GM23338 (cell line): ENCODE data around the gene SYNPR. TPM values are rescaled to one million over a fixed set of nuclear protein-coding genes. Genes with fewer than 3 reads are reported as not detected.
A peak's percentile ranks its signal among the peaks of the same experiment; 100 is the strongest.

ENCODE experiments used
- ATAC-seq: fragments of 200-7000 bp; cut with Tn5 transposase; 3 replicates; pipeline ENCODE4 v1.9.1; 2020
- DNase-seq: peaks from one replicate; pipeline ENCODE4 v3.0.0-alpha.2; 2015; ENCODE audit warnings: low spot score
- H2AFZ ChIP-seq: fragments of 200-600 bp; sonication (generic); 2 replicates; pipeline ENCODE4 v1.8.0; 2016; ENCODE audit warnings: antibody characterized with exemption, mild to moderate bottlenecking, moderate library complexity
- H3F3A ChIP-seq: fragments of 200-600 bp; sonication (generic); replicated peaks from 2 replicates; pipeline ENCODE4 v1.8.0; 2017; ENCODE audit warnings: antibody characterized with exemption, mixed run types, low read depth
- H3K27ac ChIP-seq: fragments of 200-600 bp; sonication (generic); 2 replicates; pipeline ENCODE4 v1.6.1; 2016; ENCODE audit warnings: low read depth
- H3K27me3 ChIP-seq: fragments of 200-600 bp; sonication (generic); 2 replicates; pipeline ENCODE4 v1.8.0; 2016; ENCODE audit warnings: mild to moderate bottlenecking, mixed run types, moderate library complexity; ENCODE audit not compliant: insufficient read depth
- H3K36me3 ChIP-seq: fragments of 200-600 bp; sonication (generic); 2 replicates; pipeline ENCODE4 v1.8.0; 2016; ENCODE audit warnings: mild to moderate bottlenecking; ENCODE audit not compliant: insufficient read depth
- H3K4me1 ChIP-seq: fragments of 200-600 bp; sonication (generic); 2 replicates; pipeline ENCODE4 v1.8.0; 2016; ENCODE audit warnings: mild to moderate bottlenecking, moderate library complexity; ENCODE audit not compliant: insufficient read depth
- H3K4me2 ChIP-seq: fragments of 200-600 bp; sonication (generic); 2 replicates; pipeline ENCODE4 v1.7.1; 2017; ENCODE audit warnings: mixed run types
- H3K4me3 ChIP-seq: fragments of 200-600 bp; sonication (generic); 2 replicates; pipeline ENCODE4 v1.6.1; 2016; ENCODE audit warnings: mixed run types
- H3K79me2 ChIP-seq: fragments of 200-600 bp; sonication (generic); replicated peaks from 2 replicates; pipeline ENCODE4 v1.8.0; 2017; ENCODE audit warnings: mild to moderate bottlenecking; ENCODE audit not compliant: insufficient read depth
- H3K9me2 ChIP-seq: fragments of 200-600 bp; sonication (generic); 2 replicates; pipeline ENCODE4 v1.8.0; 2017; ENCODE audit not compliant: insufficient read depth
- H4K20me1 ChIP-seq: fragments of 200-600 bp; sonication (generic); replicated peaks from 2 replicates; pipeline ENCODE4 v1.8.0; 2017; ENCODE audit warnings: mild to moderate bottlenecking; ENCODE audit not compliant: insufficient read depth
- H3K27ac Mint-ChIP-seq: 2 replicates; pipeline ENCODE4 v1.8.0; 2020; ENCODE audit warnings: inconsistent platforms, mild to moderate bottlenecking, moderate library complexity, mixed read lengths
- H3K27me3 Mint-ChIP-seq: 3 replicates; pipeline ENCODE4 v1.8.0; 2022; ENCODE audit warnings: low read depth, mild to moderate bottlenecking, moderate library complexity, mixed read lengths, inconsistent platforms; ENCODE audit not compliant: insufficient read depth, poor library complexity
- H3K36me3 Mint-ChIP-seq: 3 replicates; pipeline ENCODE4 v1.8.0; 2021; ENCODE audit warnings: low read depth, mild to moderate bottlenecking, inconsistent platforms, moderate library complexity, mixed read lengths
- H3K4me1 Mint-ChIP-seq: 3 replicates; pipeline ENCODE4 v1.8.0; 2020; ENCODE audit warnings: mild to moderate bottlenecking, inconsistent platforms, mixed read lengths
- H3K4me3 Mint-ChIP-seq: 3 replicates; pipeline ENCODE4 v1.8.0; 2021; ENCODE audit warnings: moderate library complexity, mild to moderate bottlenecking, inconsistent platforms, mixed read lengths
- H3K9me3 Mint-ChIP-seq: 3 replicates; pipeline ENCODE4 v1.8.0; 2020; ENCODE audit warnings: moderate library complexity, mild to moderate bottlenecking, inconsistent platforms, mixed read lengths
- EZH2phosphoT487 ChIP-seq: fragments of 200-600 bp; sonication (generic); IDR thresholded peaks from one replicate; pipeline ENCODE4 v1.8.1; 2018; ENCODE audit warnings: antibody characterized with exemption; ENCODE audit not compliant: unreplicated experiment
- JUNB ChIP-seq: IDR thresholded peaks from one replicate; pipeline ENCODE4 v1.6.1; 2016; ENCODE audit warnings: antibody characterized with exemption; ENCODE audit not compliant: unreplicated experiment
- NANOG ChIP-seq: IDR thresholded peaks from 2 replicates; pipeline ENCODE4 v1.6.1; 2016; ENCODE audit warnings: antibody characterized with exemption, borderline replicate concordance
- POLR2AphosphoS5 ChIP-seq: IDR thresholded peaks from 2 replicates; pipeline ENCODE4 v1.6.1; 2016; ENCODE audit warnings: antibody characterized with exemption, low read depth
- ZNF331 ChIP-seq: fragments of 250-450 bp; sonication (Bioruptor Pico); IDR thresholded peaks from 2 replicates; pipeline ENCODE4 v1.5.0; 2020; ENCODE audit warnings: low read depth, mild to moderate bottlenecking, moderate library complexity
- polyA plus RNA-seq: library from polyadenylated mRNA; unstranded; fragments of >200 nt; fragmentation: Nextera tagmentation; extraction: Ambion mirVana; gene quantifications from 2 replicates; pipeline ENCODE4 v1.2.1, GENCODE V29; 2016
- total RNA-seq: library from RNA; depleted of rRNA; stranded (reverse); fragments of >200 nt; shearing (Covaris generic); gene quantifications from 2 replicates; pipeline ENCODE4 v1.2.3, GENCODE V29; 2014
- TF ChIP-seq, protein P1 (sequence below), 2 experiments: fragments of 200-600 bp in 1 of 2; sonication (generic) in 1 of 2; conservative IDR thresholded peaks; 2 replicates each; pipeline versions ENCODE4 v1.5.1 to v1.6.1; 2016 to 2017; ENCODE audit warnings: antibody characterized with exemption in 2 of 2, low read depth in 2 of 2, mild to moderate bottlenecking in 2 of 2, moderate library complexity in 1 of 2
- TF ChIP-seq, protein P2 (sequence below): fragments of 250-450 bp; sonication (Bioruptor Pico); IDR thresholded peaks from 2 replicates; pipeline ENCODE4 v1.5.0; 2020; ENCODE audit warnings: mild to moderate bottlenecking, moderate library complexity

SYNPR gene
- total and polyA plus RNA-seq, 2 experiments from 2014 or later, result 0.38 to 0.55 TPM

DNA sequence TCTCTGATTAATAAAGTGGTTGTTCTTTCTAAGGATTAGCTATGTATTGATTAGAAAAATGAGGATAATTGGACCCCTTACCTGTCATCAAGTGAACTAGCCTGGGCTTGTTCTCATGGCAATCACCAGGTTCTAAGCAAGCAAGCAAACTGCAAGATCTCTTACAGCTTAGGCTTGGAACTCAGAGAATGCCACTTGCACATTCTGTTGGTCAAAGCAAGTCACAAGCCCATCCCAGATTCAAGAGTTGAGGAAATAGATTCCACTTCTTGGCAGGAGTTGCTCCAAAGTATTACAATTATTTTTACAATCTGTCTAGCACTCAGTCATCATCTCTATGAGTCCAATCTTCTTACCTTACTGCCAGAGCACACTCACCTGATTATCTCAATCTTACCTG lies 180.3 kb downstream of the SYNPR start:
- peaks cover 3% of the 10 kb centered on the region; the same call in 1 of the 2 replicates for H3K4me1 ChIP-seq
- no peaks in the 10 kb centered on the region for H3K36me3 Mint-ChIP-seq
- DNase-seq, result no peak
- ATAC-seq, result no peak
- H3K27me3 Mint-ChIP-seq, result no peaks in the 10 kb centered on the region
- H3K79me2 ChIP-seq, result no peaks in the 10 kb centered on the region
- H3K27me3 ChIP-seq, result no peaks in the 10 kb centered on the region
- H3K9me2 ChIP-seq, result peaks cover 20% of the 10 kb centered on the region
- no peaks in the 10 kb centered on the region for H3K9me3 Mint-ChIP-seq
- no peak overlapping the region for H3K4me3 ChIP-seq
- H3K27ac ChIP-seq, result no peak overlapping the region
- H3K4me2 ChIP-seq, result no peak overlapping the region
- H3K4me1 Mint-ChIP-seq, result peaks cover 2% of the 10 kb centered on the region; the same call in 1 of the 3 replicates
- H2AFZ ChIP-seq, result no peak overlapping the region
- no peak overlapping the region for H3K27ac Mint-ChIP-seq
- no peak for TF ChIP-seq JUNB
- H4K20me1 ChIP-seq, result no peaks in the 10 kb centered on the region
- no peaks in the 10 kb centered on the region for H3K36me3 ChIP-seq
- H3F3A ChIP-seq, result no peaks in the 10 kb centered on the region
- H3K4me3 Mint-ChIP-seq, result no peak overlapping the region

DNA sequence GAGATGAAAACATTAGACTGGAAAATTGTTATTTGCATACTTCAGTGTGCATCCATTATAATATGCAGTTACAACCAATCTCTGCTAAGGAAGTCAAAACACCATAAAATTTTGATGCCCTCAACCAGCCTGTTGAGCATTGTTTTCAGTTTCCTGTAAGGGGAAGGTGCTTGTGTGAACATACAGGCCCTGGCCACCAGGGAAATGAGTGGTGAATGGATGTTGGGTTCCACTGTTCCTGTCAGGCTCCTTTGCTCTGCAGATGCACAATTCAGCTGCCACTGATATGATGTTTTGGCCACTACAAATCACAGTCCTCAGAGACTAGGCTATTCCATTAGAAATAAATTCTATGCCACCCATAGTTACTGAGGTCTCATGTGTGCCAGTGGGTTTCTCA lies 184.6 kb downstream of the SYNPR start:
- Histone ChIP-seq H4K20me1 (no peaks in the 10 kb centered on the region), H3K4me3 (no peak overlapping the region), H2AFZ (no peak overlapping the region), H3K4me1 (peaks cover 9% of the 10 kb centered on the region; the same call in 1 of the 2 replicates), H3K4me2 (no peak overlapping the region), H3K36me3 (no peaks in the 10 kb centered on the region), H3K27me3 (no peaks in the 10 kb centered on the region), H3K27ac (no peak overlapping the region), H3K9me2 (peaks cover 10% of the 10 kb centered on the region), H3F3A (no peaks in the 10 kb centered on the region), H3K79me2 (no peaks in the 10 kb centered on the region)
- ATAC-seq, result peak; percentile 51
- peak; percentile 18 for DNase-seq
- no peak overlapping the region for H3K27ac Mint-ChIP-seq
- H3K4me1 Mint-ChIP-seq, result peaks cover 7% of the 10 kb centered on the region
- TF ChIP-seq, protein P1, sequence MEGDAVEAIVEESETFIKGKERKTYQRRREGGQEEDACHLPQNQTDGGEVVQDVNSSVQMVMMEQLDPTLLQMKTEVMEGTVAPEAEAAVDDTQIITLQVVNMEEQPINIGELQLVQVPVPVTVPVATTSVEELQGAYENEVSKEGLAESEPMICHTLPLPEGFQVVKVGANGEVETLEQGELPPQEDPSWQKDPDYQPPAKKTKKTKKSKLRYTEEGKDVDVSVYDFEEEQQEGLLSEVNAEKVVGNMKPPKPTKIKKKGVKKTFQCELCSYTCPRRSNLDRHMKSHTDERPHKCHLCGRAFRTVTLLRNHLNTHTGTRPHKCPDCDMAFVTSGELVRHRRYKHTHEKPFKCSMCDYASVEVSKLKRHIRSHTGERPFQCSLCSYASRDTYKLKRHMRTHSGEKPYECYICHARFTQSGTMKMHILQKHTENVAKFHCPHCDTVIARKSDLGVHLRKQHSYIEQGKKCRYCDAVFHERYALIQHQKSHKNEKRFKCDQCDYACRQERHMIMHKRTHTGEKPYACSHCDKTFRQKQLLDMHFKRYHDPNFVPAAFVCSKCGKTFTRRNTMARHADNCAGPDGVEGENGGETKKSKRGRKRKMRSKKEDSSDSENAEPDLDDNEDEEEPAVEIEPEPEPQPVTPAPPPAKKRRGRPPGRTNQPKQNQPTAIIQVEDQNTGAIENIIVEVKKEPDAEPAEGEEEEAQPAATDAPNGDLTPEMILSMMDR (conservative IDR thresholded peaks at IDR 0.05; ENCODE audit: low read depth in 2 of 2), result 0 out of 4 replicates have a peak, but pooled peaks of 1 of the 2 experiments have one; percentile 33
- no peak for TF ChIP-seq ZNF331
- H3K4me3 Mint-ChIP-seq, result no peak overlapping the region
- no peaks in the 10 kb centered on the region for H3K36me3 Mint-ChIP-seq
- H3K9me3 Mint-ChIP-seq, result no peaks in the 10 kb centered on the region
- no peaks in the 10 kb centered on the region for H3K27me3 Mint-ChIP-seq

DNA sequence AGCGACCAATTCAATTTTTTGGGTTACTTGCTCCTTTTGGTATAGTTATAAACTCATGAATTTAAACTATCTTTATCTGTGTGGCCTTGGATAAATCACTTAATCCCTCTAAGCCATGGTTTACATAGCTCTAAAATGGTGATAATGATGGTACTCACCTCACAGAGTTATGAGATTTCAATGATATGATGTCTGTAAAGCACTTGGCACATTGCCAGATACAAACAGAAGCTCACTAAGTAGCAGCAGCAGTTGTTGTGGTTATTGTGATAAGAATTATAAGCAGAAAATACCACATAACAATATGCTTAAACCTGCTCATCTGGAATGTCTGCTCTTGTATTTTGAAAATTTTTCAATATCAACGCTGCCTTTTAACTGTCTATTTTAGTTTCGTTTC lies 189.3 kb downstream of the SYNPR start:
- Mint-ChIP-seq H3K27me3 (no peaks in the 10 kb centered on the region), H3K36me3 (no peaks in the 10 kb centered on the region)
- no peaks in the 10 kb centered on the region for H3K36me3 ChIP-seq
- TF ChIP-seq EZH2phosphoT487, result no peak
- no peak for TF ChIP-seq POLR2AphosphoS5
- TF ChIP-seq, protein P1 (conservative IDR thresholded peaks at IDR 0.05; ENCODE audit: low read depth in 2 of 2), result no peak
- TF ChIP-seq, protein P2, sequence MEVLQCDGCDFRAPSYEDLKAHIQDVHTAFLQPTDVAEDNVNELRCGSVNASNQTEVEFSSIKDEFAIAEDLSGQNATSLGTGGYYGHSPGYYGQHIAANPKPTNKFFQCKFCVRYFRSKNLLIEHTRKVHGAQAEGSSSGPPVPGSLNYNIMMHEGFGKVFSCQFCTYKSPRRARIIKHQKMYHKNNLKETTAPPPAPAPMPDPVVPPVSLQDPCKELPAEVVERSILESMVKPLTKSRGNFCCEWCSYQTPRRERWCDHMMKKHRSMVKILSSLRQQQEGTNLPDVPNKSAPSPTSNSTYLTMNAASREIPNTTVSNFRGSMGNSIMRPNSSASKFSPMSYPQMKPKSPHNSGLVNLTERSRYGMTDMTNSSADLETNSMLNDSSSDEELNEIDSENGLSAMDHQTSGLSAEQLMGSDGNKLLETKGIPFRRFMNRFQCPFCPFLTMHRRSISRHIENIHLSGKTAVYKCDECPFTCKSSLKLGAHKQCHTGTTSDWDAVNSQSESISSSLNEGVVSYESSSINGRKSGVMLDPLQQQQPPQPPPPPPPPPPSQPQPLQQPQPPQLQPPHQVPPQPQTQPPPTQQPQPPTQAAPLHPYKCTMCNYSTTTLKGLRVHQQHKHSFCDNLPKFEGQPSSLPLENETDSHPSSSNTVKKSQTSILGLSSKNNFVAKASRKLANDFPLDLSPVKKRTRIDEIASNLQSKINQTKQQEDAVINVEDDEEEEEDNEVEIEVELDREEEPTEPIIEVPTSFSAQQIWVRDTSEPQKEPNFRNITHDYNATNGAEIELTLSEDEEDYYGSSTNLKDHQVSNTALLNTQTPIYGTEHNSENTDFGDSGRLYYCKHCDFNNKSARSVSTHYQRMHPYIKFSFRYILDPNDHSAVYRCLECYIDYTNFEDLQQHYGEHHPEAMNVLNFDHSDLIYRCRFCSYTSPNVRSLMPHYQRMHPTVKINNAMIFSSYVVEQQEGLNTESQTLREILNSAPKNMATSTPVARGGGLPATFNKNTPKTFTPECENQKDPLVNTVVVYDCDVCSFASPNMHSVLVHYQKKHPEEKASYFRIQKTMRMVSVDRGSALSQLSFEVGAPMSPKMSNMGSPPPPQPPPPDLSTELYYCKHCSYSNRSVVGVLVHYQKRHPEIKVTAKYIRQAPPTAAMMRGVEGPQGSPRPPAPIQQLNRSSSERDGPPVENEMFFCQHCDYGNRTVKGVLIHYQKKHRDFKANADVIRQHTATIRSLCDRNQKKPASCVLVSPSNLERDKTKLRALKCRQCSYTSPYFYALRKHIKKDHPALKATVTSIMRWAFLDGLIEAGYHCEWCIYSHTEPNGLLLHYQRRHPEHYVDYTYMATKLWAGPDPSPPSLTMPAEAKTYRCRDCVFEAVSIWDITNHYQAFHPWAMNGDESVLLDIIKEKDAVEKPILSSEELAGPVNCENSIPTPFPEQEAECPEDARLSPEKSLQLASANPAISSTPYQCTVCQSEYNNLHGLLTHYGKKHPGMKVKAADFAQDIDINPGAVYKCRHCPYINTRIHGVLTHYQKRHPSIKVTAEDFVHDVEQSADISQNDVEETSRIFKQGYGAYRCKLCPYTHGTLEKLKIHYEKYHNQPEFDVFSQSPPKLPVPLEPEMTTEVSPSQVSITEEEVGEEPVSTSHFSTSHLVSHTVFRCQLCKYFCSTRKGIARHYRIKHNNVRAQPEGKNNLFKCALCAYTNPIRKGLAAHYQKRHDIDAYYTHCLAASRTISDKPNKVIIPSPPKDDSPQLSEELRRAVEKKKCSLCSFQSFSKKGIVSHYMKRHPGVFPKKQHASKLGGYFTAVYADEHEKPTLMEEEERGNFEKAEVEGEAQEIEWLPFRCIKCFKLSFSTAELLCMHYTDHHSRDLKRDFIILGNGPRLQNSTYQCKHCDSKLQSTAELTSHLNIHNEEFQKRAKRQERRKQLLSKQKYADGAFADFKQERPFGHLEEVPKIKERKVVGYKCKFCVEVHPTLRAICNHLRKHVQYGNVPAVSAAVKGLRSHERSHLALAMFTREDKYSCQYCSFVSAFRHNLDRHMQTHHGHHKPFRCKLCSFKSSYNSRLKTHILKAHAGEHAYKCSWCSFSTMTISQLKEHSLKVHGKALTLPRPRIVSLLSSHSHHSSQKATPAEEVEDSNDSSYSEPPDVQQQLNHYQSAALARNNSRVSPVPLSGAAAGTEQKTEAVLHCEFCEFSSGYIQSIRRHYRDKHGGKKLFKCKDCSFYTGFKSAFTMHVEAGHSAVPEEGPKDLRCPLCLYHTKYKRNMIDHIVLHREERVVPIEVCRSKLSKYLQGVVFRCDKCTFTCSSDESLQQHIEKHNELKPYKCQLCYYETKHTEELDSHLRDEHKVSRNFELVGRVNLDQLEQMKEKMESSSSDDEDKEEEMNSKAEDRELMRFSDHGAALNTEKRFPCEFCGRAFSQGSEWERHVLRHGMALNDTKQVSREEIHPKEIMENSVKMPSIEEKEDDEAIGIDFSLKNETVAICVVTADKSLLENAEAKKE, result no peak
- TF ChIP-seq NANOG, result no peak

More for the DNA sequence above, 189.3 kb downstream of the SYNPR start:
- no peaks in the 10 kb centered on the region for H3K27me3 ChIP-seq
- H3K4me2 ChIP-seq, result no peak overlapping the region
- no peak overlapping the region for H3K27ac ChIP-seq
- H3F3A ChIP-seq, result no peaks in the 10 kb centered on the region
- H3K4me3 Mint-ChIP-seq, result no peak overlapping the region
- H3K27ac Mint-ChIP-seq, result no peak overlapping the region
- no peaks in the 10 kb centered on the region for H3K9me3 Mint-ChIP-seq
- no peaks in the 10 kb centered on the region for H4K20me1 ChIP-seq
- peaks cover 7% of the 10 kb centered on the region; the same call in 1 of the 2 replicates for H3K9me2 ChIP-seq
- no peaks in the 10 kb centered on the region for H3K79me2 ChIP-seq
- H2AFZ ChIP-seq, result no peak overlapping the region
- H3K4me3 ChIP-seq, result no peak overlapping the region
- peaks cover 9% of the 10 kb centered on the region; the same call in 1 of the 2 replicates for H3K4me1 ChIP-seq
- H3K4me1 Mint-ChIP-seq, result peaks cover 7% of the 10 kb centered on the region
- no peak for ATAC-seq
- DNase-seq, result no peak
